Measurements from ENCODE around the gene CCDC174.

DNA sequence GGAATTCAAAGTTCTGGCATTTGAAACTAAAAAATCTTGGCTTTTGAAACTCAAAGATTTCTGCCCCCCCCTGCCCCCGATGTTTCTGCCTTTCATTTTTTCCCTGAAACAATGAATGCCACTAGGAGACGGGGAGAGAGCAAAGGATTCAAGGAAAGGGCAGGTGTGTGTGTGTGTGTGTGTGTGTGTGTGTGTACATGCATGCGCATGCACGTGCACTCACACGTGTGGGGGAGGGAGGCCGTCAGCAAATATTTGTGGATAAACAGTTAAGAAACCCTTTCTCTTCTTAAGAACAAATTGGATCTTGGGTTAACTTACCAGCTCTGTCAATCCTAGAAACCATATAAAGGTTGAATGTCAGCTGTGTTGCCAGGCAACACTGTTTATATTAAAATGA, 29.2 kb upstream of the CCDC174 start:
- TF ChIP-seq, protein P1, sequence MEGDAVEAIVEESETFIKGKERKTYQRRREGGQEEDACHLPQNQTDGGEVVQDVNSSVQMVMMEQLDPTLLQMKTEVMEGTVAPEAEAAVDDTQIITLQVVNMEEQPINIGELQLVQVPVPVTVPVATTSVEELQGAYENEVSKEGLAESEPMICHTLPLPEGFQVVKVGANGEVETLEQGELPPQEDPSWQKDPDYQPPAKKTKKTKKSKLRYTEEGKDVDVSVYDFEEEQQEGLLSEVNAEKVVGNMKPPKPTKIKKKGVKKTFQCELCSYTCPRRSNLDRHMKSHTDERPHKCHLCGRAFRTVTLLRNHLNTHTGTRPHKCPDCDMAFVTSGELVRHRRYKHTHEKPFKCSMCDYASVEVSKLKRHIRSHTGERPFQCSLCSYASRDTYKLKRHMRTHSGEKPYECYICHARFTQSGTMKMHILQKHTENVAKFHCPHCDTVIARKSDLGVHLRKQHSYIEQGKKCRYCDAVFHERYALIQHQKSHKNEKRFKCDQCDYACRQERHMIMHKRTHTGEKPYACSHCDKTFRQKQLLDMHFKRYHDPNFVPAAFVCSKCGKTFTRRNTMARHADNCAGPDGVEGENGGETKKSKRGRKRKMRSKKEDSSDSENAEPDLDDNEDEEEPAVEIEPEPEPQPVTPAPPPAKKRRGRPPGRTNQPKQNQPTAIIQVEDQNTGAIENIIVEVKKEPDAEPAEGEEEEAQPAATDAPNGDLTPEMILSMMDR (conservative IDR thresholded peaks at IDR 0.05; ENCODE audit: low read length) = no peak
- no peak for TF ChIP-seq EZH2phosphoT487 (IDR thresholded peaks at IDR 0.05; ENCODE audit: borderline replicate concordance)

All from Loucy (cell line).